GM20000 (cell line): ENCODE data around the gene TMTC3.

Experiments
- DNase-seq: peaks from one replicate; pipeline ENCODE4 v3.0.0; 2012; ENCODE audit warnings: low spot score
- TF ChIP-seq, protein P1 (sequence below): IDR thresholded peaks from 2 replicates; pipeline ENCODE4 v1.5.1; 2012; ENCODE audit warnings: mild to moderate bottlenecking, control low read depth; ENCODE audit errors: extremely low read depth, missing control alignments

Gene TMTC3

DNA sequence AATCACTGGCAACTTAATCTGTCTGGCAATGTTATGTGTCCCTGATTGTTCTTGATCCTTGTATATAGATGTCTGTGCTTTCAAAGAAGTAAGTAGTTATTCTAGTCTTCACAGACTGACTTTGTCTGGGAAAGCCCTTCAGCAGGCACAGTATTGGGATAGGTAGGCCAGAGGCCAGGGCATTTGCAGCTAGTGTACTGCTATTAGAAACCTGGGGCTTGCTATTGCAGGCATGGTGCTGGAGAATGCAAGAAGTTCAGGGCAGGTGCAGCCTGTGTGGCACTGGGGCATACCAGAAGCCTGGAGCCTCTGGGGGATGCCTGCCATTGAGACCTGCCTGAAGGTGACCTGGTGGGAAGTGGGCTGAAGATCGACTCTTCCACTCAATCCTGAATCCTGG is 96.3 kb downstream of the TMTC3 start:
- TF ChIP-seq, protein P1, sequence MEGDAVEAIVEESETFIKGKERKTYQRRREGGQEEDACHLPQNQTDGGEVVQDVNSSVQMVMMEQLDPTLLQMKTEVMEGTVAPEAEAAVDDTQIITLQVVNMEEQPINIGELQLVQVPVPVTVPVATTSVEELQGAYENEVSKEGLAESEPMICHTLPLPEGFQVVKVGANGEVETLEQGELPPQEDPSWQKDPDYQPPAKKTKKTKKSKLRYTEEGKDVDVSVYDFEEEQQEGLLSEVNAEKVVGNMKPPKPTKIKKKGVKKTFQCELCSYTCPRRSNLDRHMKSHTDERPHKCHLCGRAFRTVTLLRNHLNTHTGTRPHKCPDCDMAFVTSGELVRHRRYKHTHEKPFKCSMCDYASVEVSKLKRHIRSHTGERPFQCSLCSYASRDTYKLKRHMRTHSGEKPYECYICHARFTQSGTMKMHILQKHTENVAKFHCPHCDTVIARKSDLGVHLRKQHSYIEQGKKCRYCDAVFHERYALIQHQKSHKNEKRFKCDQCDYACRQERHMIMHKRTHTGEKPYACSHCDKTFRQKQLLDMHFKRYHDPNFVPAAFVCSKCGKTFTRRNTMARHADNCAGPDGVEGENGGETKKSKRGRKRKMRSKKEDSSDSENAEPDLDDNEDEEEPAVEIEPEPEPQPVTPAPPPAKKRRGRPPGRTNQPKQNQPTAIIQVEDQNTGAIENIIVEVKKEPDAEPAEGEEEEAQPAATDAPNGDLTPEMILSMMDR = no peak

DNA sequence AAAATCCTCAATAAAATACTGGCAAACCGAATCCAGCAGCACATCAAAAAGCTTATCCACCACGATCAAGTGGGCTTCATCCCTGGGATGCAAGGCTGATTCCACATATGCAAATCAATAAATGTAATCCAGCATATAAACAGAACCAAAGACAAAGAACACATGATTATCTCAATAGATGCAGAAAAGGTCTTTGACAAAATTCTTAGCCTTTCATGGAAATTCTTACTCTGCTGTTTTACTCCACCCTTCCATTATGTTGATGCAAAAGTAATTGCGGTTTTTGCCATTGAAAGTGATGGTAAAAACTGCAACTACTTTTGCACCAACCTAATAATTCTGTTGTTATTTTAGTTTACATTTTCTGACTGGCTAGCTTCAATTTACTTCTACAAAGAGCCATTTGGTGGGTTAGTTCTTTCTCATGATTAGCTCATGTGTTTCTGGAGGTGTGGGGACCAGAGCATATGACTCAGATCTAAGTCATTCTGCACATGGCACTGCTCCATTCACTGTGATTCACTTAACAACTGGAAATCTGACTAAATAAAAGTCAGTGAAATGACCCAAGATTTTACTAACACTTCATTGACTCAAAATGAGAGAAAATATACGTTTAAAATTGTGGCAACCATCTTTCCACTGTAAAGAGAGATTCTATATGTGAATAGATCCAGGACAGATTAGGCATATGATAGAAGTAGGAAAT is 99.9 kb downstream of the TMTC3 start:
- TF ChIP-seq, protein P1 = no peak
- DNase-seq = no peak

More for the DNA sequence above, 96.3 kb downstream of the TMTC3 start:
- DNase-seq = no peak

DNA sequence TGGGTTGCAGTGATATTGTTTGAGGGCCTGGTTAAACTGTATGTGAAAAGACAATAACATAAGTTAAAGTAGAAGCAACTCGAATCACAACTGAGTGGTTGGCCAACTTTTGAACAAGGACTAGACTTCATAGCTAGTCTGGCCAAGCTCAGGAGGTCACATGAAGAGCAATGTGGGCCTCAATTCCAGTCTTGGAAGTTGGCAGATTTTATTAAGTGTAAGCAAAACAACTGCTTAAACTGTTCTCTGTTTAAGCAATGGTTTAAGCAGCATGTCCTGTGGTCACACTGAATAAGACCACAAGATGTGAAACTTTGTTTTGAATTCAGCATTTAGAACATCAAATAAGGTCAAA is 100.4 kb downstream of the TMTC3 start:
- DNase-seq = no peak
- TF ChIP-seq, protein P1 = no peak

DNA sequence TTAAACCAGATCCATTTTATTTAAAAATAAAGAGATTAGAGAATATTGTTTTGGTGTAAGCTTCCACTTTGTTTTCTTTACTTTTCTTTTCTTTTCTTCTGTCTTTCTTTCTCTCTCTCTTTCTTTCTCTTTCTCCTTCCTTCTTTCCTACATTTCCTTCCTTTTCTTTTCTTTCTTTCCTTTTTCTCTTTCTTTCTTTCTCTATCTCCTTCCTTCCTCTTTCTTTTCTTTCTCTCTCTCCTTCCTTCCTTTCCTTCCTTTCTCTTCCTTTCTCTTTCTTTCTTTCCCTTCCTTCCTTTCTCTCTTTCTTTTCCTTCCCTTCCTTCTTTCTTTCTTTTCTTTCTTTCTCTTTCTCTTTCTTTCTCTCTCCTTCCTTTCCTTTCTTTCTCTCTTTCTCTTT is 100.8 kb downstream of the TMTC3 start:
- TF ChIP-seq, protein P1 = no peak
- DNase-seq = no peak

DNA sequence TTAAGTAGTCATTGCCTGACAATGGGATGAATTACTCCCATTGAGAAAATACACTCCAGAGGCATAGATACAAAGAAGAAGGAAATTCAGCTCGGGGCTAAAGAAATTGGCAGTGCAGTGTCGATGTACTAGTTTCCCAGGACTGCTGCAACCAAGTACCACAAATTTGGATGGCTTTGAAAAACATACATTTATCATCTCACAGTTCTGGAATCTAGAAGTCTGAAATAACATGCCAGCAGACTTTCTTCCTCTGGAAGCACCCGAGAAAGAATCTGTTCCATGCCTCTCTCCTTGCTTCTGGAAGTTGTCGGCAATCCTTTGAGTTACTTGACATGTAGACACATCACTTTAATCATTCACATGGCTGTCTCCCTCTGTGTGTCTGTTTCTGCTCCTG is 101.9 kb downstream of the TMTC3 start:
- DNase-seq = no peak
- TF ChIP-seq, protein P1 = no peak

DNA sequence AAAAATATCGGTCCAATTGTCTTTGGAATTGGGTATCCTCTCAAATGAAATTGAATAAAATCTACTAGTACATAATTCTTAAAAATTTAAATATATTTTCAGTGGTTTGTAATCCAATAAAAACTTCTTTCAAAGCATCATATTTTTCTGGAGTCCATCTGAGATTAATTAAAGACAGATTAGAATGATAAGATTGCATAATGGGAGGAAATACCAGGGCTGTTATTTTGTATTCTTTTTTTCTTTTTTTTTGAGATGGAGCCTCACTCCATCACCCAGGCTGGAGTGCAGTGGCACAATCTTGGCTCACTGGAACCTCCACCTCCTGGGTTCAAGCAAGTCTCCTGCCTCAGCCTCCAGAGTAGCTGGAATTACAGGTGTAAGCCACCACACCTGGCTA is 103.8 kb downstream of the TMTC3 start:
- DNase-seq = no peak
- TF ChIP-seq, protein P1 = no peak

DNA sequence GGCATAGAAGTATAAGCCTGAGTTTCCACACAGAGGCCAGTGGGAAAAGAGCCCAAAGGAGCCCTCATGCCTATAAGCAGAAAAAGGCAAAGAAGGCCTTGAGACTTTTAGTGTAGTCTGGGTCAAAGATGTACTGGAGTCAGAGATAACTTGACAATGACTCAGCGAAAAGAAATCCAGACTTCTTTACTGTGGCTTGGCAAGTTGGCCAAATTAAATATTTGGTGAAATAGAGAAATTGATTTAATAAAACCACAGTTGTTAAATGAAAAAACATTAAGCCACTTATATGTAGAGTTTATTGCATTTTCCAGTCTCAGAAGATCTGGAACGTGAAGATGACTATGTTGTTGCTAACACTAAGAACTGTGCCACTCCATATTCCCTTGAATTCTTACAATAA is 105.1 kb downstream of the TMTC3 start:
- DNase-seq = no peak
- TF ChIP-seq, protein P1 = no peak
